Measurements from ENCODE around the gene MLANA. TPM values are rescaled to one million over a fixed set of nuclear protein-coding genes. Genes with fewer than 3 reads are reported as not detected.

Gene MLANA
- total and polyA plus RNA-seq, 2 donors, result not detected

DNA sequence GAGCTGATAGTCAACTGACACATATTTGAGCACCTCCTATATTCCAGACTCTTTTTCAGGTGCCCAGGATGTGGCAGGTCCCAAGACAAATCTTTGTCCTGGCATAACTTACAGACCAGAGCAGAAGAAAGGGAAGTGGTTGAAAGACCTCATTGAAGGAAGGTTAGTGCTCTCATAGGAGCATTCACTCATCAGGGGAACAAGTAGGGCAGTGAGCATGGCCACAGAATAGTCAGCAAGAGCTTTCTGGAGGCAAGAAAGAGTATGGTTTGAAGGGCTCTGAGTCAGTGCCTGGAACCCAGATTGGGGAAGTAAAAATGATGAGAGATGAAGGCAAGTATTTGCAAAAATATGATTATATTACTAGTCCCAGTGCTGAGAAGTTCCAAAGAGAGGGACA lies 32.8 kb upstream of the MLANA start:
- no peak for DNase-seq (ENCODE audit: extremely low spot score)
- no peaks in the 10 kb centered on the region for H3K36me3 ChIP-seq (ENCODE audit: insufficient read depth)
- no peak overlapping the region for H3K27ac ChIP-seq (ENCODE audit: low read depth)
- no peak overlapping the region for H3K4me3 ChIP-seq (ENCODE audit: low read depth, low read length)
- no peaks in the 10 kb centered on the region for H3K4me1 ChIP-seq (ENCODE audit: insufficient read depth)

DNA sequence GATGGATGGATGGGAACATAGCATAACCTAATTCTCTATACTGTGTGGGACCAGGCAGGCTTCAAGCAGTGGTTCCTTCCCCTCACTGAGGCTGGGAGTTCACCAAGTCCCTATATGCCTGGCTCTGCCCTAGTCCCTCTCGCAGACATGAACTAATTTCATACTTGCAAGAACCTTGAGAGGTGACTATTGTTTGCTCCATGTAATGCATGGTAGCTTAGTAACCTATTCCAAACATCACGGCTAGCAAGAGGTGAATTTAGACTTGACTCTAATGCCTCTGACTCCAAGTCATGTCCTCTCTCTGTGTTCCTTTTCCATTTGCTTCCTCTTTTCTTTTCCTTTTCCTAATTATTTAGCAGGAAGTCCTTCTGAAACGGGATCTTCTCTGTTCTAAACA lies 31.9 kb upstream of the MLANA start:
- WGBS, result 64% methylated on average over 3 of the region's 3 CpGs
- Histone ChIP-seq H3K36me3 (ENCODE audit: insufficient read depth) (no peaks in the 10 kb centered on the region), H3K4me1 (ENCODE audit: insufficient read depth) (no peaks in the 10 kb centered on the region), H3K4me3 (ENCODE audit: low read depth, low read length) (no peak overlapping the region), H3K27ac (ENCODE audit: low read depth) (no peak overlapping the region)
- DNase-seq (ENCODE audit: extremely low spot score), result no peak

DNA sequence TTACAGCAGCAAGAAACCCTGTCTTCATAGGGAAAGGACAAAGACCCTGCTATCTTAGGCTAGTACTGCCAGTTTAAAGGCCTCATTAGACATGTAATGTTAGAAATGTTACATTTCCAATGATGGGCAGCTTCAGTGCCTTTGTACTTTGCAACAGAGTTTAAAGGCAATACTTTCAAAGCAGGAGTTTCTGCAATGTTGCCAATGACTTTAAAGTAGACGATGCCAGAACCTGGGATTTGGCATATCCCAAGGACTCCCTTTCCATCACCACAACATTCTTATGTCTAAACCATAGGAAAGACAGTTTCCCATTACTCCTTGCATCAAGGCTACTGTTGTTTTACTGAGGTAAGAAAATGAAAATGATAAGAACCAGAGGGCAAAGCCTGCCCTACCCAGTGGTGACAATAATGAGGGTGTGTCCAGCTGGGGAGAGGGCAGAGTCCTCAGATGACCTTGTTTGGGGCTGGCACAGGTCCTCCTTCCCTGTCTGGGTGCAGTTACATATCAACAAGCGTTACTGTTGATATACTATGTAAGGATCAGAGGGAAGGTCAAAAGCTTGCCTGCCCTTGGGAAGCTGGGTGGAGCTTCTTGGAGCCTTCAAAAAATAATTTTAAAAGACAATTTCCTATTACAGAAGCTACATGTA lies 27.5 kb upstream of the MLANA start:
- Histone ChIP-seq H3K36me3 (ENCODE audit: insufficient read depth) (no peaks in the 10 kb centered on the region), H3K4me1 (ENCODE audit: insufficient read depth) (no peaks in the 10 kb centered on the region), H3K27ac (ENCODE audit: low read depth) (no peak overlapping the region), H3K4me3 (ENCODE audit: low read depth, low read length) (no peak overlapping the region)
- no peak for DNase-seq (ENCODE audit: extremely low spot score)
- 87% methylated on average over 2 of the region's 2 CpGs for WGBS

DNA sequence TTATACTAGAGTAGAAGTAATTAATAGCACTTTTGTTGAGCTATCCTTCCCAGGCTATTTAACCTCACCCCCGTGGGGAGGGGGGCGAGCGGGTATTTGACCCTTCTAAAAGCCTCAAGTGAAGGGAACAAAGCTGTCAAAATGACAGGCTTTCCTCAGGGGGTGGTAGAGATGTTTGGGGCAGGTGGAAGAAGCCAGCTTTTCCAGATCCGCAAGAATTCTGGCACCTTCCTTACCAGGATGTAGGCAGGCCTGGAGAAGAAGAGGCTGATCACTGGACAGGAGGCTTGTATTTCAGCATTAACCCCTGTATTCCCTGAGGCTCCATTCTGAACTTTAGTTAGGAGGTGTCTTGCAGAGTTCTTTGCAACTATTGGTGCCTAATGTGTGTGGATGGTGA lies 26.2 kb upstream of the MLANA start:
- Histone ChIP-seq H3K36me3 (ENCODE audit: insufficient read depth) (no peaks in the 10 kb centered on the region), H3K27ac (ENCODE audit: low read depth) (no peak overlapping the region), H3K4me3 (ENCODE audit: low read depth, low read length) (no peak overlapping the region), H3K4me1 (ENCODE audit: insufficient read depth) (no peaks in the 10 kb centered on the region)
- 73% methylated on average over 4 of the region's 4 CpGs for WGBS
- no peak for DNase-seq (ENCODE audit: extremely low spot score)

DNA sequence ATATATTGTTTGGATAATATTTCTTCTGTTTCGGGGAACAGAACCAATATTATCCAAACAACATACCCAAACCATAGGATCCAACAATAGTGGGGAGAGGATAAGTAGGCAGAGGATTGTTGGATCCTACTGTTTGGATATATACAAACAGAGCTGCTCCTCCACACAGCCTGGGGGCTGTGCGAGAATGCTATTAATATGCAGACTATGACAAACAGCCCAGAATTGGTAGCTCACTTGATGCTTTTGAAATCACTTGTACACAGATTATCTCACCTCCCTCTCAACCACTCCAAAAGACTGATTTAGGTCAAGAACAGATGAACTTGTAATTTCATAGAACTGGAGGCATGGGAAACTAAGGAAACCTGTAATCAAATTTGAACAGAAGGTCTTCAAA lies 24.4 kb upstream of the MLANA start:
- WGBS, result 91% methylated on average over 2 of the region's 2 CpGs
- no peak for DNase-seq (ENCODE audit: extremely low spot score)
- no peak overlapping the region for H3K4me3 ChIP-seq (ENCODE audit: low read depth, low read length)
- no peaks in the 10 kb centered on the region for H3K36me3 ChIP-seq (ENCODE audit: insufficient read depth)
- H3K27ac ChIP-seq (ENCODE audit: low read depth), result no peak overlapping the region
- H3K4me1 ChIP-seq (ENCODE audit: insufficient read depth), result no peaks in the 10 kb centered on the region

DNA sequence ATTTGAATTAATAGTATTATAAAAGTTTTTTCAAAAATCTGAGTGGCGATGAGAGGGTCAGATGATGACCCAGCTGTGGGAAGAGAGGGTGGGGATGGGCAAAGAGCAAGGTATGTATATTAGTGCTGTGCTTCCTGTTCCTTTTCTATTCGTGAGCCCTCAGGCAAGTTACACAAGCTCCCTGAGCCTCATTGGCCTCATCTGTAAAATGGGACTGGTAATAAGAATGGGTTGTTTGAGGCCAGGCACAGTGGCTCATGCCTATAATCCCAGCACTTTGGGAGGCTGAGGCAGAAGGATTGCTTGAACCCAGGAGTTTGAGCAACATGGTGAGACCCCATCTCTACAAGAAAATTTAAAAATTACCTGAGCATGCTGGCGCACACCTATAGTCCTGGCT lies 24.0 kb upstream of the MLANA start:
- Histone ChIP-seq H3K27ac (ENCODE audit: low read depth) (no peak overlapping the region), H3K4me1 (ENCODE audit: insufficient read depth) (no peaks in the 10 kb centered on the region), H3K36me3 (ENCODE audit: insufficient read depth) (no peaks in the 10 kb centered on the region), H3K4me3 (ENCODE audit: low read depth, low read length) (no peak overlapping the region)
- DNase-seq (ENCODE audit: extremely low spot score), result no peak
- WGBS, result 89% methylated on average over 3 of the region's 3 CpGs

DNA sequence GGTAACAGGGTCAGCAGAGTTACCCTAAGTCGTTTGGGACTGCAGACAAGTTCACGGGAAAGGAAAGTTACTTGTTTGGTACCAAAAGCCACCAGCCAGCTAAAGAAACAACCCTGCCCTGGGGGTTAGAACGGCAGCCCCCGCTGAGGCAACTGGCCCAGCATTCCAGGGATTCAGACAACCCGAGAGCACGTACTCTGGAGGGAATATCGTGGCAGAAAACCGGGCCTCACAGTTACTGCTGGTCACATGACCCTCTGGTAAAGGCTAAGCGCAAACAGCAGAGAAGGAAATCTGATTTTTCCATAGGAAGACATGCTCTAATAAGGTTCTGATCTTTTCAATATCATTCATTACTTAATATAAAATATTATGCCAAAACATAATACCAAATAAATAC lies 22.5 kb upstream of the MLANA start:
- no peaks in the 10 kb centered on the region for H3K4me1 ChIP-seq (ENCODE audit: insufficient read depth)
- 78% methylated on average over 9 of the region's 9 CpGs for WGBS
- DNase-seq (ENCODE audit: extremely low spot score), result no peak

DNA sequence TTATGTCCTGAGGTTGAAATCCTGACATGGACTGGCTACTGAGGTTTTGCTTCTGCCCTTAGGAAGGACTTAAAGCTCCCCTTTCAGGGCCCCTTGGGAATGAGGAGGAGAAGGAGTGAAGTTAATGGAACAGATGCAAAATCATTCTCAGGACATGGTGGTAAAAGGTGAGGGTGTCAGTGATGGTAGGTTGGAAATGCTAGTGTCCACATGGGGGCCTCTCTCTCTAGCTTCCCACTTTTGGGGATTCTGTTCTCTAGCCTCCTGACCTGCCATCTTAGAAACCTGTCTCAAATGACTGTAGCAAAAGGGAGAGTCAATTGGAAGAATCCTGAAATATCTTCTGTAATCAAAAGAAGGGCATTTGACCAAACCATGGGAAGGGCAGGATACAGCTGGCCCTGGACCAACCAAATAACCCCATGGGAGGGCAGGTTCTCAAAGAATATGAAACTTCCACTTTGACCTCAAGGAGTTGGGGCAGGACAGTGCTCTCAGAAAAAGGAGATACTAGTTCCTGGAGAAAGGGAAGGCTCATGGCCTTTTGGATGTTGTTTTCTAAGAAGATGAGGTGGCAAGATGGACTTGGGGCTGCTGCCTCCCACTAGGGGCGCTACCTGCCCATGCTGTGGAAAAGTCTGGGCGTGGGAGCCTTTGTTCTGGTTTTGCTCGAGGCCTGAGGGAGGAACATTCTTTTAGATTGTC lies 21.2 kb upstream of the MLANA start:
- 73% methylated on average over 3 of the region's 3 CpGs for WGBS
- no peak for DNase-seq (ENCODE audit: extremely low spot score)
- Histone ChIP-seq H3K4me1 (ENCODE audit: insufficient read depth) (no peaks in the 10 kb centered on the region), H3K27ac (ENCODE audit: low read depth) (no peak overlapping the region), H3K36me3 (ENCODE audit: insufficient read depth) (no peaks in the 10 kb centered on the region), H3K4me3 (ENCODE audit: low read depth, low read length) (no peak overlapping the region)

More for the DNA sequence above, 22.5 kb upstream of the MLANA start:
- Histone ChIP-seq H3K36me3 (ENCODE audit: insufficient read depth) (no peaks in the 10 kb centered on the region), H3K27ac (ENCODE audit: low read depth) (no peak overlapping the region), H3K4me3 (ENCODE audit: low read depth, low read length) (no peak overlapping the region)

DNA sequence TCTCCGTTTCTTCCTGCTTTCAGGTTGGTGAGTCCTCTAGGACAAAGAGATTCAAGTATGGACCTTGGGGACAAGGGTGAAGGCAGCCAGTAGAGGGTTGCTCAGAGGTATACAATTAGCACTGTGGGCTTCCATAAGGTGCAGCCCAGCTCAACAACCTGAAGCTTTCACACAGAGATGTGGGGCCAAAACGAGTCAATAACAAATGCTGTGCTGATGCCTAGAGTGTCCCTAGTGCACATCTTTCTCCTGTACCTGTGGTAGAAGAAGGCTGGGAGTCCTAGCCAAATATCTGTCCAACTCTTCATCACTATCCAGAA lies 20.7 kb upstream of the MLANA start:
- H3K27ac ChIP-seq (ENCODE audit: low read depth), result no peak overlapping the region
- H3K4me3 ChIP-seq (ENCODE audit: low read depth, low read length), result no peak overlapping the region
- no peaks in the 10 kb centered on the region for H3K36me3 ChIP-seq (ENCODE audit: insufficient read depth)
- H3K4me1 ChIP-seq (ENCODE audit: insufficient read depth), result no peaks in the 10 kb centered on the region
- DNase-seq (ENCODE audit: extremely low spot score), result no peak
- WGBS, result 82% methylated on average over 2 of the region's 2 CpGs

DNA sequence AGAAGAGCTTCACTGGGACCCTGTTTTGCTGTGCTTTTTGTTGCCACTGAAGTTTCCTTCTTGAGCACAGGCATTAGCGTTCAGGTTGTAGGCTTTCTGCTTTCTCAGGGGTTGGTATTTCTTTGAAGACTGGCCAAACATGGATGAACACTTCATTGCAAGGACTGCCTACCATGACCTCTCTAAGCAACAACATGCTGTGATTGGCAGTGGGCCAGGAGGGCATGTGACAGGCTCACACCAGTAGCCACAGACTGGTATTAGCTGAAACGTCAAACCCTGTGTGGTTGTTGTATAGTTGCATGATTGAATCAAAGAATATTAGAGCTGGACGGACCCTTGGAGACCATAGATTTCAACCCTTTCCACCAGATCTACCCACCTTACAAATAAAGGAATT lies 20.0 kb upstream of the MLANA start:
- no peaks in the 10 kb centered on the region for H3K4me1 ChIP-seq (ENCODE audit: insufficient read depth)
- no peak overlapping the region for H3K27ac ChIP-seq (ENCODE audit: low read depth)
- no peak overlapping the region for H3K4me3 ChIP-seq (ENCODE audit: low read depth, low read length)
- no peak for DNase-seq (ENCODE audit: extremely low spot score)
- WGBS, result 79% methylated on average over 3 of the region's 3 CpGs
- no peaks in the 10 kb centered on the region for H3K36me3 ChIP-seq (ENCODE audit: insufficient read depth)

DNA sequence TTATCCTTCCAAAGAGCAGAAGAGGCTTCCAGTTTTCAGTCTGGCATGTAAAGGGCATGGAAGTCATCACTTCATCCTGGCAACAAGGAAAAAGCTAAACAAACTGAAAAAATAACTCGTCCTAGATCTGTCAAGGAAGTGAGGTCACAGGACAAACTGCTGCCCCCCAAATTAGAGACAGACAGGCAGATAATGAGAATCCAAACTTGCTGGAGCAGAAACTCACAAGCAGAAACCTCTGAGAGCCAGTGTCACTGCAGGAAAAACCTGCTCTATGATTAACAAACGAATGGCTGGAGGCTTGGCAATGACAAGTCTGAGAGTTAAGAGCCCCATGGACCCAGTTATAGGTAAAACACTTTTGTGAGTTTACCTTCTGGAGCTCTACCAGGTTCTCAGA lies 18.9 kb upstream of the MLANA start:
- no peaks in the 10 kb centered on the region for H3K4me1 ChIP-seq (ENCODE audit: insufficient read depth)
- 40% methylated on average over 2 of the region's 2 CpGs for WGBS
- H3K4me3 ChIP-seq (ENCODE audit: low read depth, low read length), result no peak overlapping the region
- no peaks in the 10 kb centered on the region for H3K36me3 ChIP-seq (ENCODE audit: insufficient read depth)
- no peak for DNase-seq (ENCODE audit: extremely low spot score)
- H3K27ac ChIP-seq (ENCODE audit: low read depth), result no peak overlapping the region

- WGBS, result 57% methylated on average over 4 of the region's 4 CpGs
- H3K36me3 ChIP-seq (ENCODE audit: insufficient read depth), result no peaks in the 10 kb centered on the region
- DNase-seq (ENCODE audit: extremely low spot score), result no peak
- H3K4me3 ChIP-seq (ENCODE audit: low read depth, low read length), result no peak overlapping the region
- H3K27ac ChIP-seq (ENCODE audit: low read depth), result no peak overlapping the region
- H3K4me1 ChIP-seq (ENCODE audit: insufficient read depth), result no peaks in the 10 kb centered on the region
These were observed 18.2 kb upstream of the MLANA start for GRCh38 chr9:5872511-5872910.

GRCh38 chr9:5873439-5873838 lies 17.2 kb upstream of the MLANA start:
- 90% methylated on average over 5 of the region's 5 CpGs for WGBS
- no peaks in the 10 kb centered on the region for H3K36me3 ChIP-seq (ENCODE audit: insufficient read depth)
- DNase-seq (ENCODE audit: extremely low spot score), result no peak
- H3K4me1 ChIP-seq (ENCODE audit: insufficient read depth), result no peaks in the 10 kb centered on the region
- H3K4me3 ChIP-seq (ENCODE audit: low read depth, low read length), result no peak overlapping the region
- no peak overlapping the region for H3K27ac ChIP-seq (ENCODE audit: low read depth)

DNA sequence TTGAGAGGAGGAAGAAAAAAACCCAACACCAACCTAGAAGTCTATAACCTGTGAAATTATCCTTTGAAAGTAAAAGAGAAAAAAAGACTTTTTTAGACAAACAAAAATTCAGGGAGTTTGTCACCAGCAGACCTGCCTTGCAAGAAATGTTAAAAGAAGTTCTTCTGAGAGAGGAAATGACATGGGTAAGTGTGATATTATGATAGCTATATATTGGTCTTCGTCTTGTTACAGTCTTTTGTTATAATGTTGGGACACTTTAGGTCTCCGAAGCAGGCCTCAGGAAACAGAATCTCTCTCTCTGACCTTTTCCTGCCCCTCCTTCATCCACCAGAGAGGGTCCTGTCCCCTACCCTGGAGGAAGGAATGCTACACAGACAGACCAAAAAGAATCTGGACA lies 16.6 kb upstream of the MLANA start:
- Histone ChIP-seq H3K4me3 (ENCODE audit: low read depth, low read length) (no peak overlapping the region), H3K4me1 (ENCODE audit: insufficient read depth) (no peaks in the 10 kb centered on the region), H3K36me3 (ENCODE audit: insufficient read depth) (no peaks in the 10 kb centered on the region), H3K27ac (ENCODE audit: low read depth) (no peak overlapping the region)
- DNase-seq (ENCODE audit: extremely low spot score), result no peak
- 87% methylated on average over 2 of the region's 2 CpGs for WGBS

- Histone ChIP-seq H3K27ac (ENCODE audit: low read depth) (no peak overlapping the region), H3K4me1 (ENCODE audit: insufficient read depth) (no peaks in the 10 kb centered on the region), H3K36me3 (ENCODE audit: insufficient read depth) (no peaks in the 10 kb centered on the region), H3K4me3 (ENCODE audit: low read depth, low read length) (no peak overlapping the region)
- WGBS, result 73% methylated on average over 1 of the region's 1 CpG
- no peak for DNase-seq (ENCODE audit: extremely low spot score)
These were observed 14.7 kb upstream of the MLANA start for GRCh38 chr9:5876026-5876425.

Measured in urinary bladder (tissue), 4 donors.